Ovary (tissue), 3 donors: ENCODE results near the gene NSG2.

Experiments
- EP300 ChIP-seq: sonication (generic); formaldehyde crosslinking; IDR thresholded peaks from one replicate; pipeline ENCODE4 v1.6.1; 2017; ENCODE audit warnings: antibody characterized with exemption
- TF ChIP-seq, protein P1 (sequence below), 3 donors: fragments of 450-650 bp in 2 of 3; fragments of 200-600 bp in 1 of 3; IDR thresholded peaks; one replicate each; pipeline versions ENCODE4 v1.5.1 to v1.8.0; 2016 to 2022; ENCODE audit warnings: antibody characterized with exemption in 3 of 3, mild to moderate bottlenecking in 1 of 3
- donor health status: DM: no; HTN: no; CAD: no.

DNA sequence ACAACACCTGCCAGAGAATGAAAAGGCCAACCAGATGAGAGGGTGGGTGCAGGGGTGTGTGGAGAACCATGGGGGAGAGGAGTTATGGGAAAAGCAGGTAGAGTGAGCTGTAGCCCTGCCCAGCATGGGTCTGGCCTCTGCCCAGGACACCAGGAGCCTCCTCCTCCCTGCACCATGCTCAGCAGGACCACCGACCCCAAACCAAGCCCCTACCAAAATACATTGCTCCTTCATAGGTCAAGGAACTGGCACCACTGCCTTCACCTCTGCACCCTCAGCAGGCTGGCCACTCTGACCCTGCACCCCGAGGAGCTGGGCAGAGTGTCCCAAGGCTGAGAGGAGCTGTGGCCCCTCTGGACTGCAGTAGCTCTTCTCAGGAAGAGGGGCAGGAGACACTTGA, 102.0 kb downstream of the NSG2 start:
- TF ChIP-seq, protein P1, sequence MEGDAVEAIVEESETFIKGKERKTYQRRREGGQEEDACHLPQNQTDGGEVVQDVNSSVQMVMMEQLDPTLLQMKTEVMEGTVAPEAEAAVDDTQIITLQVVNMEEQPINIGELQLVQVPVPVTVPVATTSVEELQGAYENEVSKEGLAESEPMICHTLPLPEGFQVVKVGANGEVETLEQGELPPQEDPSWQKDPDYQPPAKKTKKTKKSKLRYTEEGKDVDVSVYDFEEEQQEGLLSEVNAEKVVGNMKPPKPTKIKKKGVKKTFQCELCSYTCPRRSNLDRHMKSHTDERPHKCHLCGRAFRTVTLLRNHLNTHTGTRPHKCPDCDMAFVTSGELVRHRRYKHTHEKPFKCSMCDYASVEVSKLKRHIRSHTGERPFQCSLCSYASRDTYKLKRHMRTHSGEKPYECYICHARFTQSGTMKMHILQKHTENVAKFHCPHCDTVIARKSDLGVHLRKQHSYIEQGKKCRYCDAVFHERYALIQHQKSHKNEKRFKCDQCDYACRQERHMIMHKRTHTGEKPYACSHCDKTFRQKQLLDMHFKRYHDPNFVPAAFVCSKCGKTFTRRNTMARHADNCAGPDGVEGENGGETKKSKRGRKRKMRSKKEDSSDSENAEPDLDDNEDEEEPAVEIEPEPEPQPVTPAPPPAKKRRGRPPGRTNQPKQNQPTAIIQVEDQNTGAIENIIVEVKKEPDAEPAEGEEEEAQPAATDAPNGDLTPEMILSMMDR (IDR thresholded peaks at IDR 0.05) = no peak
- no peak for TF ChIP-seq EP300
